HG03139 (cell line): ENCODE measurements around the gene PALLD.
"Not testable (repeated sequence)": the region's sequence is repeated elsewhere in the genome, so short reads cannot be mapped to it uniquely, and the experiment has no call there.

Experiments
- ATAC-seq: cut with Tn5 transposase; IDR thresholded peaks from one replicate; pipeline ENCODE4 v1.9.1; 2021; ENCODE audit not compliant: unreplicated experiment

Gene PALLD

DNA sequence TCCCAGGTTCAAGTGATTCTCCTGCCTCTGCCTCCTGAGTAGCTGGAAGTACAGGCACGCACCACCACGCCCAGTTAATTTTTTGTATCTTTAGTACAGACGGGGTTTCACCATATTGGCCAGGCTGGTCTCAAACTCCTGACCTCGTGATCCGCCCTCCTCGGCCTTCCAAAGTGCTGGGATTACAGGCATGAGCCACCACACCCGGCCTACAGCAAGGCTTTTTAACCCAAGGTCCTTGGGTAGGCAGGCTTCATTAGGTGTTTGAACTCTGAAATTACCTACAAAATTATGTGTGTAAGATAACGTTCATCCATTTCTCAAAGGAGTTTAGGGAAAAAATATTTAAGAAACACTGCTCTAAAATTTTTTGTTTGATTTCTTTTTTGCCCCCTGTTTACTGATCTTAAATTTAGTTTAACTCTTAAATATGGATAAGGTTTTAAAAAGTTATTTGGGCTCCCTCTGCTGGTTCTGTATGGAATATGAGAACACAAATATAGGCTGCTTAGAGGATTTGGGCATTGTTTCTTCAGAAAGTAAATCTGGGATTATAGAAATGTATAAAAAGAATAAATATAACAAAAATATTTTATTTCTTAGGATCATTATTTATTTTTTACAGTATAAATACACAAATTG lies 420.4 kb downstream of the PALLD start:
- ATAC-seq = no peak

- ATAC-seq = no peak
Measured at GRCh38 chr4:168919706-168920324, 423.0 kb downstream of the PALLD start.

DNA sequence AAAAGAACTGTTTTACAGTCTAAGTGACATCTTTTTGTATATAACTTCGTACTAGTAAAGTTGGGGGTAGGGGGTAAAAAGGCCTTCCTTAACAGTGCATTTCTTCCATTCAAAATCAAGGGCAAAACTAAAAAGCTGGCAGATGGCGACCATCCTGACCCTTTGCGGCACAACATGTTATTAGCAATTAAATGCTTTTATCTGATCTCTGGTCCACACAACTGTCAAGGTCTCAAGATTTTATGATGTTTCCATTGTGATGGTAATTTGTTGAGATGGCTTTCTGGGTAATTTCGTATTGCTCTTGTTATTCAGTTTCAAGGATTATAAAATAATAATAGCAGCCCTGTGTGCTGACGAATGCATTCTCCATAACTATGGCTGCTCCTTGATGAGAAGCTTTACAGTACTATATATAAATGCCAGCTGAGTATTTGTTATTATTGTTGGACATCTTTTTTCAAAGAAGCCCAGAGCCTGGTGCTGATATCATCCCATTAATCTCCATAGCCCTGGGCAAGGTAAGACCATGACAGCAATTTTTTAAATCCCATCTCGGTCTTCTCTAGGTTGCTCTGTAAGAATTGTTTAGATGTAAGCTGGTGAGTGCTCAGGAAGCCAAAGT lies 423.7 kb downstream of the PALLD start:
- ATAC-seq = no peak

DNA sequence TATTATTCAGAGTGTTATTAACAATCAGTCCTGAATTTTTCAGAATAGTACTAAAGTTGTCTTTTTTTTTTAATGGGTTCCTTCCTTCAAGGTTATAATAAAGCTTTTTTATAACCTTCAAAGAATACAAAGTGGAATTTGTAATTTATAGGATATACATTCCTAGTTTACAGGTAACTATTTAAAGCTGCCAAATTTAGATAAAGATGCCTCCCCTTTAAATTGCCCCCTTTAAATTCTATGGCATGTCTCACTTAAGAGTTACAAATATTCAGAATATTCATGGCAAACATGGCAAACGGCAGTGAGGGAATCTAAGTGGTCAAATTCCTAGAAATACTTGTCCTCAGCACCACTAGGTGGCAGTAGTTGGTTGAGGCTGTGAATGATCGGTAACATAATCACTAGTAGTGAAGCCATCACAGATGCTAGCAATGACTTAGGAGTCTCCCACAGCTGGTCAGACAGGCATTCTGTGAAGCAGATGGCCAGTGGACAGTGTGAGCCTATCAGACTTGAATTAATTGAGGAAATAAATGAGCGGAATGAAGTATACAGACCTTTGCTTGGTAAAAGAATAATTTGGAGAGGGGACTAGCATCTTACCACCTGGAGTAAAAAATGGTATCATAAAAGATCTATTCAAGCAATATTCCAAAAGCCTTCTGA lies 426.8 kb downstream of the PALLD start:
- ATAC-seq = no peak

- no peak for ATAC-seq
Measured at GRCh38 chr4:168924667-168925066, 427.8 kb downstream of the PALLD start.

- no peak for ATAC-seq
Measured at GRCh38 chr4:168925789-168926490, 429.1 kb downstream of the PALLD start.

DNA sequence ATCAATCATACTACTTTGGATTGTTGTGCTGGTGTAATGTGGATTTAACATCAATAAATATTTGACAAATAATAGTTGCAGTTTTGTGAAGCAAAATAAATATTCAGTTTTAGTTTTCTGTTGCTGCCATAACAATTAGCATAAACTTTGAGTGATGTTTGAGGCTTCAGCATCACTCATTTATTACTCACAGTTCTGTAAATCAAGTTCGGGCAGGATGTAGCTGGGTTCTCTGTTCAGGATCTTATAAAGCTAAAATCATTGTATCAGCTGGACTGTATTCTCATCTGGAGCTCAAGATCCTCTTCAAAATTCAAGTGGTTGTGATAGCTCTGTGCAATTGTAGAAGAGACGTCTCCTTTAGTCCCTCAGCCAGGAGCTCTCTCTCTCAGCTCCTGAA lies 431.5 kb downstream of the PALLD start:
- no peak for ATAC-seq

DNA sequence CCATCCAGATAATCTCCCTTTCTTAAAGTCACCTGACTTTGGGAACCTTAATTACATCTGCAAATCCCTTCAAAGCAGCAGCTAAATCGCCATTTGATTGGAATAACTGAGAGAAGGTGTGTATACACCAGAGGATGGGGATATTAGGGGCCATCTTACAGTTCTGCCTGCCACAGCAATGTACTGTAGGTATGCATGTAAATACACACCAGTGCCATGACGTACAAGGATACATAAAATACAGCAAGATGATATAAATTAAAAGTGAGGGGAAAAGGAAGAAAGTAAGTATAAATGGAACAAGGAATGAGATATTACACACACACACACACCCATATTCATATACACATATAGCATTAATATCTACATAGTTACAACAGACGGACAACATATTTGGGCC lies 432.0 kb downstream of the PALLD start:
- no peak for ATAC-seq

GRCh38 chr4:168930413-168931196 lies 433.8 kb downstream of the PALLD start:
- ATAC-seq = no peak

DNA sequence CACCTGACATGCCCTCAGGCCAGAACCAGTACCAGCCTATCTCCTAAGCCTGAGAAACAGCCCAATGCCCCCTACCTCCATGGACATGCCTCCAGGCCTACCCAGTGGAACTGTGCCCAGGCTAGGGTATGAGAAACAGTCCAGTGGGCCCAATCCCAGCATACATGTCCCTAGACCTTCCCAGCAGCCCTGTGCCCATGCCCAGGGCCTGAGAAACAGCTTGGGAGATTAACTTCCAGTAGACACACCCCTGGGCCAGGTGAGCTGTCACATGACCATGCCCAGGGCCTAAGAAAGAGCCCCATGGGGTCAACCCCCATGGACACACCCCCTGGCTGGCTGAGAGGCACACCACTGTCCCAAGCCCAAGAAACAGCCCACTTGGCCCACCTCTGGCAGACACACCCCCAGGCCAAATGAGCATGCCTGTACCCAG lies 434.4 kb downstream of the PALLD start:
- ATAC-seq = no peak

- ATAC-seq = no peak
Measured at GRCh38 chr4:168932138-168932537, 435.3 kb downstream of the PALLD start.

DNA sequence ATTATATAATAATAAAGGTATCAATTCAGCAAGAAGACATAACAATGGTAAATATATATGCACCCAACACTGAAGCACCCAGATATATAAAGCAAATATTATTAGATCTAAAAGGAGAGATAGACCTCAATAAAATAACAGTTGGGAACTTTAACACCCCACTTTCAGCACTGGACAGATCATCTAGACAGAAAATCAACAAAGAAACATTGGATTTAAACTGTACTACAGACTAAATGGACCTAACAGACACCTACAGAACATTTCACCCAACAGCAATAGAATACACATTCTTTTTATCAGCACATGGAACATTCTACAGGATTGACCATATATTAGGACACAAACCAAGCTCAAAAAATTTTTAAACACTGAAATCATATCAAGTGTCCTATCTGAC lies 436.6 kb downstream of the PALLD start:
- ATAC-seq = no peak

DNA sequence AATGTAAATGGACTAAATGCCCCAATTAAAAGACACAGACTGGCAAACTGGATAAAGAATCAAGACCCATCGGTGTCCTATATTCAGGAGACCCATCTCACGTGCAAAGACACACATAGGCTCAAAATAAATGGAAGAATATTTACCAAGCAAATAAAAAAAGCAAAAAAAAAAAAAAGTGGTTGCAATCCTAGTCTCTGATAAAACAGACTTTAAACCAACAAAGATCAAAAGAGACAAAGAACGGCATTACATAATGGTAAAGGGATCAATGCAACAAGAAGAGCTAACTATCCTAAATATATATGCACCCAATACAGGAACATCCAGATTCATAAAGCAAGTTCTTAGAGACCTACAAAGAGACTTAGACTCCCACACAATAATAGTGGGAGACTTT lies 440.6 kb downstream of the PALLD start:
- not testable (repeated sequence) for ATAC-seq

- ATAC-seq = no peak
Measured at GRCh38 chr4:168942985-168943384, 446.1 kb downstream of the PALLD start.

GRCh38 chr4:168945291-168945690 lies 448.4 kb downstream of the PALLD start:
- no peak for ATAC-seq

DNA sequence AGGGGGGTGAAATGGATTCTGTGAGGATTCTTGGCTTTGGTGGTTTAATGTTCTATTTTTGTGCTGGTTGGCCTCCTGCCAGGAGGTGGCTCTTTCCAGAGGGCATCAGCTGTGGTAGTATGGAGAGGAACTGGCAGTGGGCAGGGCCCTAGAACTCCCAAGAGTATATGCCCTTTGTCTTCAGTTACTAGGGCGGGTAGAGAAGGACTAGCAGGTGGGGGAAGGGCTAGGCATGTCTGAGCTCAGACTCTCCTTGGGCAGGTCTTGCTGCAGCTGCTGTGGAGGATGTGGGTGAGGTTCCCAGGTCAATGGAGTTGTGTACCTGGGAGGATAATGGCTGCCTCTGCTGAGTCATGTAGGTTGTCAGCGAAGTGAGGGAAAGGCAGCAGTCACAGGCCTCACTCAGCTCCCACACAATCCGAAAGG lies 456.0 kb downstream of the PALLD start:
- not testable (repeated sequence) for ATAC-seq

DNA sequence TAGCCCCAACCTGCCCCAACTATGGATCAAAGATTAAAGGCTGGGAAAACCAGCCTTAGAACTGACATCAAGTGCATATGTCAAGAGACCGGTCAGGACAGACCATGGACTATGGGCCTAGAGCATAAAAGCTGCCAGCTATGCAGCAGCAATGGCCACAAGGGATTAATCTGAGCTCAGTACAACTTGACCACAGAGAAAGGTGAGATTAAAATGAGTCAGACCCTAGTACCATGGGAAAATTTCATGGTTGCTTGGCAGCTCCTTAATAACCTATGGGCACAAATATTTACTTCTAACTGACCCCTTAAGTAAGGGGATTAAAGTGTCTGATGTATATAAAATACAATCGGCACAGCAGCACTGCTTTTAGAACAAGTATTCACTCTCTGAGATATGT lies 458.8 kb downstream of the PALLD start:
- no peak for ATAC-seq

- ATAC-seq = no peak
Measured at GRCh38 chr4:168960716-168961115, 463.9 kb downstream of the PALLD start.

DNA sequence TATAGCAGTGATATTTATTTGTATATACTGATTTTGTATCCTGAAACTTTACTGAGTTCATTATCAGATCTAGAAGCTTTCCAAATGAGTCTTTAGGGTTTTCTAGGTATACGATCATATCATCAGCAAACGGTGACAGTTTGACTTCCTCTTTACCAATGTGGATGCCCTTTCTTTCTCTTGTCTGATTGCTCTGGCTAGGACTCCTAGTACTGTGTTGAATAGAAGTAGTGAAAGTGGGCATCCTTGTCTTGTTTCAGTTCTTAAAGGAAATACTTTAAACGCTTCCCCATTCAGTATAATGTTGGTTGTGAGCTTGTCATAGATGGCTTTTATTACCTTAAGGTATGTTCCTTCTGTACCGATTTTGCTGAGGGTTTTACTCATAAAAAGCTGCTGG lies 475.7 kb downstream of the PALLD start:
- no peak for ATAC-seq
